Activated CD4-positive, alpha-beta memory T cell treated with anti-CD3 and anti-CD28 coated beads for 36 hours (primary cell): ENCODE data around the gene SLC24A3. TPM values are rescaled to one million over a fixed set of nuclear protein-coding genes. Genes with fewer than 3 reads are reported as not detected.

Source experiments
- CTCF ChIA-PET: fragments of 350-600 bp; sonication (Branson Sonifier 250); formaldehyde crosslinking; loops from one replicate; lab custom pipeline; 2021; ENCODE audit warnings: antibody characterized with exemption, inconsistent platforms; lab: Charles Lee
- POLR2A ChIA-PET: fragments of 350-600 bp; sonication (Branson Sonifier 250); formaldehyde crosslinking; loops from one replicate; lab custom pipeline; 2021; ENCODE audit warnings: antibody characterized with exemption; lab: Charles Lee
- DNase-seq: peaks from one replicate; pipeline ENCODE4 v3.0.0-alpha.2; 2020
- H3K27ac Mint-ChIP-seq: one replicate; pipeline ENCODE4 v1.8.0; 2021; ENCODE audit warnings: mixed read lengths
- H3K27me3 Mint-ChIP-seq: one replicate; pipeline ENCODE4 v1.8.0; 2021; ENCODE audit warnings: mixed read lengths
- H3K36me3 Mint-ChIP-seq: one replicate; pipeline ENCODE4 v1.8.0; 2021; ENCODE audit warnings: mixed read lengths
- H3K4me1 Mint-ChIP-seq: one replicate; pipeline ENCODE4 v1.8.0; 2021; ENCODE audit warnings: low read depth, mixed read lengths
- H3K4me3 Mint-ChIP-seq: one replicate; pipeline ENCODE4 v1.8.0; 2021; ENCODE audit warnings: mild to moderate bottlenecking, mixed read lengths
- H3K9me3 Mint-ChIP-seq: one replicate; pipeline ENCODE4 v1.8.0; 2021; ENCODE audit warnings: mixed read lengths
- intact Hi-C: fragments of 100-400 bp; cut with micrococcal nuclease; formaldehyde crosslinking; loops from one replicate; pipeline ENCODE4 v1.15.1; 2023
- total RNA-seq, 2 experiments: library from RNA; stranded (reverse); gene quantifications; one replicate each; pipeline ENCODE4 v1.2.3, GENCODE V29; 2021

The SLC24A3 gene
- total RNA-seq, 2 experiments from 2014 or later: not detected

DNA sequence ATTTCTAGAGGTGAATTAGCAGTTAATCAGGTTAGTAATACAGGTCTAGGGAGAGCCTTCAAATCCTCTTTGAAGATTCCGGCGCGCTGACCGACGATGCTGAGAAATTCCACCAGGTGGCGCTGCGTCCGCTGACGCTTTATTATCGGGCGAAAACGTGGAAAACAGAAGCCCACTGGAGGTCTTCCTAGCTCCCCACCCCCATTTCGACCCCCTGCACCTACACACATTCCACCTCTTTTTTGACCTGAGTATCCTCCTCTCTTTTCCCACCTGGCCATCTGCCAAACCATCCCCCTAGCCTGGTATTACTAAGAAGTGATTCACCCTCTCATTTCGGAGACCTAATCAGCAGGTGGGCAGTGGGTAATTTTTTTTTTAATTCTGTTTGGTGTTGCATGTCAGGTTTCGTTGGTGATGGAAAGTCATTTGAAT, 480.3 kb downstream of the SLC24A3 start:
- POLR2A ChIA-PET: no interaction called here
- CTCF ChIA-PET: interaction anchor here (0.6 to 2.6 kb wide), 7 partner anchors 14 to 335 kb away, joined by 3 to 9 read pairs (median 4); no protein-coding TSS in a partner anchor
- Mint-ChIP-seq H3K27me3 (peaks cover 23% of the 10 kb centered on the region), H3K36me3 (no peaks in the 10 kb centered on the region), H3K9me3 (no peaks in the 10 kb centered on the region), H3K27ac (no peak overlapping the region), H3K4me3 (no peak overlapping the region), H3K4me1 (peaks cover 4% of the 10 kb centered on the region)
- peak; percentile 60 for DNase-seq
- intact Hi-C loops: loop anchor here (1.0 to 10.0 kb wide), 2 partner anchors 92 to 303 kb away; no protein-coding TSS in a partner anchor

DNA sequence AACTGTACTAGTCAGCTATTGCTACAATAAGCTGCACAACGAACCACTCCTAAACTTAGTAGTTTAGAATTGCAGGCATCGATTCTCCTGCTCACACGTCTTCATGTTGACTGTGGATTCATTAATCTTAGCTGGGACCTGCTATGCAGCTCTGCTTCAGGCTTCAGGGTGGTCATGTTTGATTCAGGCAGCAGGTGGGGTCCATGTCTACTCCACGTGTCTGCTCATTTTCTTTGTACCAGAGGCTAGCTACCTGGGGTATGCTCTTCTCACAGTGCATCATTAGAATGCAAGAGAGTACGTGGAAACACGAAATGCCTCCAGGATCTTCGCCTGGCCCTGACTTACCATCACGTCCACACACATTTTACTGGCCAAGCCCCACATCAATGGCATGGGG, 481.1 kb downstream of the SLC24A3 start:
- intact Hi-C loops: loop anchor here (10.0 kb wide), 1 partner anchor 91 kb away; no protein-coding TSS in a partner anchor
- no peak for DNase-seq
- H3K9me3 Mint-ChIP-seq: no peaks in the 10 kb centered on the region
- H3K27me3 Mint-ChIP-seq: peaks cover 23% of the 10 kb centered on the region
- no peaks in the 10 kb centered on the region for H3K36me3 Mint-ChIP-seq
- H3K27ac Mint-ChIP-seq: no peak overlapping the region
- no peak overlapping the region for H3K4me3 Mint-ChIP-seq
- POLR2A ChIA-PET: no interaction called here
- CTCF ChIA-PET: interaction anchor here (0.9 to 2.6 kb wide), 9 partner anchors 10 to 314 kb away, joined by 3 to 9 read pairs (median 4); no protein-coding TSS in a partner anchor
- H3K4me1 Mint-ChIP-seq: peaks cover 4% of the 10 kb centered on the region

- ChIA-PET CTCF (interaction anchor here (1.0 to 1.2 kb wide), 2 partner anchors 65 to 90 kb away, joined by 3 read pairs; no protein-coding TSS in a partner anchor), POLR2A (no interaction called here)
Observed at GRCh38 chr20:19695081-19695480, 482.6 kb downstream of the SLC24A3 start.

GRCh38 chr20:19696620-19697019, 484.2 kb downstream of the SLC24A3 start:
- peaks cover 13% of the 10 kb centered on the region for H3K27me3 Mint-ChIP-seq
- no peaks in the 10 kb centered on the region for H3K9me3 Mint-ChIP-seq
- intact Hi-C loops: loop anchor here (10.0 kb wide), 1 partner anchor 88 kb away; no protein-coding TSS in a partner anchor
- peaks cover 4% of the 10 kb centered on the region for H3K4me1 Mint-ChIP-seq
- H3K4me3 Mint-ChIP-seq: no peak overlapping the region
- no peak overlapping the region for H3K27ac Mint-ChIP-seq
- no peak for DNase-seq
- CTCF ChIA-PET: interaction anchor here (1.1 kb wide), 1 partner anchor 89 kb away, joined by 3 read pairs; no protein-coding TSS in a partner anchor
- H3K36me3 Mint-ChIP-seq: no peaks in the 10 kb centered on the region
- POLR2A ChIA-PET: no interaction called here

More at GRCh38 chr20:19695081-19695480, 482.6 kb downstream of the SLC24A3 start:
- Mint-ChIP-seq H3K9me3 (no peaks in the 10 kb centered on the region), H3K36me3 (no peaks in the 10 kb centered on the region), H3K4me1 (peaks cover 4% of the 10 kb centered on the region), H3K4me3 (no peak overlapping the region), H3K27ac (no peak overlapping the region), H3K27me3 (peaks cover 23% of the 10 kb centered on the region)
- intact Hi-C loops: loop anchor here (10.0 kb wide), 1 partner anchor 90 kb away; no protein-coding TSS in a partner anchor
- no peak for DNase-seq

- Mint-ChIP-seq H3K27me3 (peaks cover 16% of the 10 kb centered on the region), H3K36me3 (no peaks in the 10 kb centered on the region), H3K4me1 (peaks cover 4% of the 10 kb centered on the region), H3K27ac (no peak overlapping the region), H3K4me3 (no peak overlapping the region), H3K9me3 (peaks cover 3% of the 10 kb centered on the region)
- CTCF ChIA-PET: no interaction called here
- no peak for DNase-seq
- intact Hi-C loops: loop anchor here (10.0 kb wide), 1 partner anchor 87 kb away; no protein-coding TSS in a partner anchor
- POLR2A ChIA-PET: no interaction called here
Observed at GRCh38 chr20:19697415-19697814, 485.0 kb downstream of the SLC24A3 start.

- Mint-ChIP-seq H3K36me3 (no peaks in the 10 kb centered on the region), H3K9me3 (peaks cover 5% of the 10 kb centered on the region), H3K4me3 (no peak overlapping the region), H3K27ac (no peak overlapping the region), H3K27me3 (peaks cover 17% of the 10 kb centered on the region), H3K4me1 (no peaks in the 10 kb centered on the region)
- POLR2A ChIA-PET: no interaction called here
- DNase-seq: no peak
- intact Hi-C loops: loop anchor here (10.0 kb wide), 1 partner anchor 85 kb away; no protein-coding TSS in a partner anchor
- CTCF ChIA-PET: no interaction called here
Observed at GRCh38 chr20:19699180-19699971, 486.9 kb downstream of the SLC24A3 start.

DNA sequence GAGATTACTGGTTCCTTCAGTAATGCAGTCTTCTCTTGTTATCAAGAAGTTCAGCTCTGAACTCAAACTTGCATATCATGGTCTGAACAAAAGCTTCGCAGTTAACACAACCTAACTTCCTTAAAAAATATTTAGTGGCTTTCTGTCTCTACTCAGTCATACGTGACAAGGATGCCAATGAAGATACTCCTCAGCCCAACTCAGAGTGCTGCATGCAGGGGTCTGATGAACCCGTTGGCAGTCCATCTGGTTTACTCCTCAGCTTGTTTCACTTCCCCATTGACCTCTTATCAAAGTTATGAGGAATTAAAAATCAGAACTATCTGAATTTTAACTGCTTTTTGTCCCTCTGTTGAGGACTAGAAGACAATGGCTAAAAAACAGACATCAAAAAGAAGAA, 489.0 kb downstream of the SLC24A3 start:
- ChIA-PET CTCF (no interaction called here), POLR2A (no interaction called here)

DNA sequence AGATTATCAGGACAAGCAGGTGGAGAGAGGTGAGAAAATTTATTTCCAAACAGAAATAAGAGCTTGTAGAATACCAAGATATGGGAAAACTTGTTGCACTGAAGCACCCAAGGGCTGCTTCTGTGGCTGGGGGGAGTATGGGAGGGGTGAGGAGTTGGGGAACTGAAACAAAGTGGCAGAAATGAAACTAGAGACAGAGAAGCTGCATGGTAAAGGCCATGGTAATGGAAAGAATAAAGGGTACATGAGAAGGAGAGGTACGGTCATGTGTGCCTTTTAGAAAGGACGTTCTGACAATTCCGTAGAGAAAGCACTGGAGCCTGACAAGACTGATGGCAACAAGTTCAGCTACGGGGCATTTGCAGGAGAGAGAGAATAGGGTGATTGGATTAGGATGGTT, 494.0 kb downstream of the SLC24A3 start:
- Mint-ChIP-seq H3K27me3 (peaks cover 10% of the 10 kb centered on the region), H3K4me3 (no peak overlapping the region), H3K27ac (no peak overlapping the region), H3K9me3 (peaks cover 9% of the 10 kb centered on the region), H3K4me1 (no peaks in the 10 kb centered on the region), H3K36me3 (no peaks in the 10 kb centered on the region)
- ChIA-PET POLR2A (no interaction called here), CTCF (interaction anchor here (0.6 to 1.7 kb wide), 2 partner anchors 13 to 78 kb away, joined by 3 to 4 read pairs; no protein-coding TSS in a partner anchor)
- intact Hi-C loops: no loop called here
- DNase-seq: no peak

More for the DNA sequence above, 489.0 kb downstream of the SLC24A3 start:
- no peak overlapping the region for H3K27ac Mint-ChIP-seq
- intact Hi-C loops: no loop called here
- H3K36me3 Mint-ChIP-seq: no peaks in the 10 kb centered on the region
- no peak for DNase-seq
- H3K9me3 Mint-ChIP-seq: peaks cover 5% of the 10 kb centered on the region
- H3K4me1 Mint-ChIP-seq: no peaks in the 10 kb centered on the region
- no peak overlapping the region for H3K4me3 Mint-ChIP-seq
- H3K27me3 Mint-ChIP-seq: peaks cover 10% of the 10 kb centered on the region

DNA sequence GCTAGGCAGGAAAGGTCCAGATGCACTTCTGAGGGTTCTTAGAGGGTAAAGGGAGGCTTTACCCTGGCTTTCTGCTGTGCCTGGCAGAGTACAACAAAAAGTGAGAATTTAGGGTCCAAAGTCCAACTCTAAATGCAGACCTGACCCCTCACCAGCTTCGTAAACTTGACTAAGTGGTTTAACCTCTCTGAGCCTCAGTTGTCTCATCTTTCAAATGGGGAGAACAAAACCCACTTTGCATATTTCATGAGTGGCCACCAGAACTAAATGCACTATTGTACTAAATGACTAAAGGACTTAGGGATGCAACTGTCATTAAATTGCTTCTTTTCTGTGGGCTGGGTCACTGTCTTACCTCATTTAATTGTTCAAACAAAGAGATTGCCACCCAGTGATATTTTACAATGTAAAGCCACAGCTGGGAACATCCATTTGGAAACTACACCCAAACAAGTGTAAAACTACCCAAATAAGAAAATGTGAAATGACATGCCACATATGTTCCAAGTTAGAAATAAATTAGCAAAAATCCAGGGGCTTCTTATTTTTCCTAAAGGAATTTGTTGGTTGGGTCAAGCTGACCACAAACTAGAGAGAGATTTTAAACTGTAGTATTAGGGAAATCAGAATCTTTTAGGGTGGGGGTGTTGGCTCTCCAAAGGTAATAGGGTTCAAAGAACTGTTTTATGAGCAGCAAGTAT, 497.3 kb downstream of the SLC24A3 start:
- CTCF ChIA-PET: no interaction called here
- Mint-ChIP-seq H3K9me3 (peaks cover 4% of the 10 kb centered on the region), H3K4me3 (no peak overlapping the region), H3K27me3 (no peaks in the 10 kb centered on the region), H3K36me3 (no peaks in the 10 kb centered on the region), H3K27ac (no peak overlapping the region), H3K4me1 (no peaks in the 10 kb centered on the region)
- POLR2A ChIA-PET: no interaction called here
- DNase-seq: no peak
- intact Hi-C loops: no loop called here

GRCh38 chr20:19710336-19711120, 498.1 kb downstream of the SLC24A3 start:
- POLR2A ChIA-PET: no interaction called here
- intact Hi-C loops: no loop called here
- H3K4me1 Mint-ChIP-seq: no peaks in the 10 kb centered on the region

GRCh38 chr20:19711126-19711525, 498.7 kb downstream of the SLC24A3 start:
- no peak for DNase-seq
- no peak overlapping the region for H3K4me3 Mint-ChIP-seq
- no peaks in the 10 kb centered on the region for H3K36me3 Mint-ChIP-seq
- POLR2A ChIA-PET: no interaction called here
- H3K9me3 Mint-ChIP-seq: peaks cover 9% of the 10 kb centered on the region
- H3K27me3 Mint-ChIP-seq: no peaks in the 10 kb centered on the region
- intact Hi-C loops: no loop called here
- no peak overlapping the region for H3K27ac Mint-ChIP-seq
- H3K4me1 Mint-ChIP-seq: no peaks in the 10 kb centered on the region
- CTCF ChIA-PET: no interaction called here

More at GRCh38 chr20:19710336-19711120, 498.1 kb downstream of the SLC24A3 start:
- no peak for DNase-seq
- H3K27me3 Mint-ChIP-seq: no peaks in the 10 kb centered on the region
- CTCF ChIA-PET: no interaction called here
- no peak overlapping the region for H3K27ac Mint-ChIP-seq
- no peaks in the 10 kb centered on the region for H3K36me3 Mint-ChIP-seq
- no peak overlapping the region for H3K4me3 Mint-ChIP-seq
- H3K9me3 Mint-ChIP-seq: peaks cover 4% of the 10 kb centered on the region
